Pancreas (tissue), 10 donors: ENCODE measurements around the gene ERICH6B. TPM values are rescaled to one million over a fixed set of nuclear protein-coding genes. Genes with fewer than 3 reads are reported as not detected.

ENCODE experiments used
- ATAC-seq, 4 donors: fragments of 200-7000 bp; cut with Tn5 transposase; one replicate each; pipeline versions ENCODE4 v1.8.0 to v1.9.1; 2020; ENCODE audit warnings: mild to moderate bottlenecking in 4 of 4, moderate library complexity in 4 of 4
- DNase-seq, 6 donors: peaks; one replicate each; pipeline ENCODE4 v3.0.0-alpha.2; 2020
- FAIRE-seq: peaks from 2 replicates; lab custom pipeline; 2012; peaks lifted over from hg19 to GRCh38; lab: Jason Lieb, UNC
- H3K27ac ChIP-seq, 4 donors: fragments of 200-600 bp; sonication (generic); 1 replicate in 3 of 4; 2 replicates in 1 of 4; pipeline versions ENCODE4 v1.5.0 to v1.8.0; 2020
- H3K27me3 ChIP-seq, 4 donors: fragments of 200-600 bp; one replicate each; pipeline ENCODE4 v1.8.0; 2021
- H3K36me3 ChIP-seq, 3 donors: fragments of 200-600 bp; sonication (generic) in 1 of 3; one replicate each; pipeline versions ENCODE4 v1.5.0 to v1.8.0; 2020 to 2021
- H3K4me1 ChIP-seq, 3 donors: fragments of 200-600 bp; one replicate each; pipeline ENCODE4 v1.8.0; 2021
- H3K4me3 ChIP-seq, 4 donors: fragments of 200-600 bp; sonication (generic) in 2 of 4; one replicate each; pipeline versions ENCODE4 v1.5.0 to v1.8.0; 2020 to 2021
- H3K9me3 ChIP-seq, 4 donors: fragments of 200-600 bp; one replicate each; pipeline ENCODE4 v1.8.0; 2021
- WGBS, 2 donors: extraction: QIAGEN DNeasy Blood & Tissue Kit; methylation state at CpG; one replicate each; pipeline ENCODE4 v1.1.7; 2013; 5-methylcytosine and 5-hydroxymethylcytosine counted together
- intact Hi-C, 3 donors: fragments of 100-400 bp; cut with DNase I; formaldehyde crosslinking; loops; one replicate each; pipeline versions ENCODE4 v1.11.1 to v1.14.2; 2022
- polyA plus RNA-seq, 2 donors: library from polyadenylated mRNA; stranded (reverse); fragments of 200-250 nt; gene quantifications; one replicate each; pipeline ENCODE4 v1.2.3, GENCODE V29; 2013
- total RNA-seq, 6 donors: library from RNA; stranded (reverse); fragmentation: NEBNext Ultra II Directional in 4 of 6; extraction: Animal tissue kit (Norgen Biotek cat#: 25700) in 4 of 6; gene quantifications; one replicate each; pipeline versions ENCODE4 v1.2.1 to v1.2.4, GENCODE V29; 2021 to 2023
- TF ChIP-seq, protein P1 (sequence below), 4 donors: fragments of 200-600 bp; sonication (generic) in 3 of 4; IDR thresholded peaks; one replicate each; pipeline versions ENCODE4 v1.5.0 to v1.8.0; 2021; ENCODE audit warnings: antibody characterized with exemption in 4 of 4
- donor health status: healthy with polysubstance abuse.
- donor health status: DM: no; HTN: no; CAD: no; lungs with moderate emphysema.
- donor health status: DM: no; HTN: no; CAD: no.
- donor health status: control.
- donor health status: control.
- donor health status: Bipolar disorder and iron deficiency.
- donor health status: DM: yes; HTN: yes; CAD: no.
- donor health status: DM: no; HTN: no; CAD: no.
- donor health status: DM: no; HTN: no; CAD: no.
- donor health status: DM: yes; HTN: yes; CAD: no.

Gene ERICH6B
- total and polyA plus RNA-seq, 8 donors: not detected

DNA sequence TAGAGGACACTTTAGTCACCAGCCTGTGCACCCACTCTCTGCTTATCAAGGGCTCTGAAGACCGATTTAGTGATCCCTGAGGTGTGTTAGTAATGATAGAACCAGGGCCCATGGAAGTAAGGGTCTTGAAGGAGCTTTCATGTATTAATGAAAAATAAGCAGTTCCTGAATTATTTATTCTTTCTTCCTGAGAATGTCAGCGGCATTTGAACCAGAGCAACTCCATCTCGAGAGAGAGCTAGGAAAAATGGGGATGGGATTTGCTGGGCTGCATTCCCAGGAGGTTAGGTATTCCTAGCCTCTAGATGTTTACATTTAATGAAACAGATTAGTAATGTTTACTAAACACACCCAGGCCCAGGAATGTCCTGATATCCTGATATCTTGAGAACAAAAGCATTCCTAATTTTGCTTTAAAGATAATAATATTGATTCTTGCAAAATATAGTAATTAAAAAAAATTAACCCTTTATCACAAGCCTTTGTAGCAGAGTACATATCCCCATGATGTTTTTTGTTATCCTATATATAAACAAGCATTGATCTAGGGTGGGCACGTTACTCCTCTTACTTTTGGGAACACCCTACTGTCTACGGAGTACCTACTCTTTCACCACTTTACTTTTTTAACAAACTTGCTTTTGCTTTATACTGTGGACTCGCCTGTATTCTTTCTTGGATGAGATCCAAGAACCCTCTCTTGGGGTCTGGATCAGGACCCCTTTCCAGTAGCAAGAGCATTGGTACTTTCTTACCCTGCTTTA is 87.7 kb downstream of the ERICH6B start:
- Histone ChIP-seq H3K36me3 (peaks cover 0 to 30% (median 0%) of the 10 kb centered on the region in 3 donors), H3K4me3 (no peak overlapping the region), H3K9me3 (no peaks in the 10 kb centered on the region), H3K4me1 (peaks cover 0 to 11% (median 8%) of the 10 kb centered on the region in 3 donors), H3K27ac (peak overlapping the region in 1 of 4 donors; percentile 9), H3K27me3 (no peaks in the 10 kb centered on the region)
- peak; percentile 35 to 87 (median 67) for ATAC-seq
- TF ChIP-seq, protein P1, sequence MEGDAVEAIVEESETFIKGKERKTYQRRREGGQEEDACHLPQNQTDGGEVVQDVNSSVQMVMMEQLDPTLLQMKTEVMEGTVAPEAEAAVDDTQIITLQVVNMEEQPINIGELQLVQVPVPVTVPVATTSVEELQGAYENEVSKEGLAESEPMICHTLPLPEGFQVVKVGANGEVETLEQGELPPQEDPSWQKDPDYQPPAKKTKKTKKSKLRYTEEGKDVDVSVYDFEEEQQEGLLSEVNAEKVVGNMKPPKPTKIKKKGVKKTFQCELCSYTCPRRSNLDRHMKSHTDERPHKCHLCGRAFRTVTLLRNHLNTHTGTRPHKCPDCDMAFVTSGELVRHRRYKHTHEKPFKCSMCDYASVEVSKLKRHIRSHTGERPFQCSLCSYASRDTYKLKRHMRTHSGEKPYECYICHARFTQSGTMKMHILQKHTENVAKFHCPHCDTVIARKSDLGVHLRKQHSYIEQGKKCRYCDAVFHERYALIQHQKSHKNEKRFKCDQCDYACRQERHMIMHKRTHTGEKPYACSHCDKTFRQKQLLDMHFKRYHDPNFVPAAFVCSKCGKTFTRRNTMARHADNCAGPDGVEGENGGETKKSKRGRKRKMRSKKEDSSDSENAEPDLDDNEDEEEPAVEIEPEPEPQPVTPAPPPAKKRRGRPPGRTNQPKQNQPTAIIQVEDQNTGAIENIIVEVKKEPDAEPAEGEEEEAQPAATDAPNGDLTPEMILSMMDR (IDR thresholded peaks at IDR 0.05): no peak
- 48 to 55% methylated on average over 6 of the region's 6 CpGs for WGBS, 2 donors
- FAIRE-seq: no peak
- intact Hi-C loops: no loop called here
- DNase-seq: no peak

DNA sequence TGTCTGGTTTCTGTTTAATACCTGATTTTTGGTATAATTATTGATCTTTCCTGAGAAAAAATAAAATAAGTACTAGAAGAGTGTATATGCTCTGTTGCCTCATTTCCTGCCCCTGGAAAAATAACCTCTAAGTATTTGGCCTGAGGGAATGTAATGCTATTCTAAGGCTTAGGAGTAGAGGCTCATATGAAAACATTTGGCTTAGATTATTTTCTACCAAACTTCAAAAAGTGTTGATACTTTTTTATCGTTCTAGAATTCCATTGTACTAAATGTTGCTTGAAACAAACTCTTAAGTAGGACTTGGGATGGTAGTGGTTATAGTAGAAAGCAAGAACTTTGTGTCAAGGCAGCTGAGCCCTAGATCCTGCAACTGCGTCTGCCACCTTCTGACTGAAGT is 93.0 kb downstream of the ERICH6B start:
- H3K9me3 ChIP-seq: no peaks in the 10 kb centered on the region
- ATAC-seq (no peak), FAIRE-seq (no peak), DNase-seq (no peak)
- no peak overlapping the region for H3K4me3 ChIP-seq
- WGBS, 2 donors: 51 to 60% methylated on average over 2 of the region's 2 CpGs
- peaks cover 0 to 6% (median 2%) of the 10 kb centered on the region in 3 donors for H3K4me1 ChIP-seq
- H3K27me3 ChIP-seq: no peaks in the 10 kb centered on the region
- no peak overlapping the region for H3K27ac ChIP-seq
- TF ChIP-seq, protein P1 (IDR thresholded peaks at IDR 0.05): no peak
- intact Hi-C loops: no loop called here
- peaks cover 0 to 29% (median 14%) of the 10 kb centered on the region in 3 donors for H3K36me3 ChIP-seq

DNA sequence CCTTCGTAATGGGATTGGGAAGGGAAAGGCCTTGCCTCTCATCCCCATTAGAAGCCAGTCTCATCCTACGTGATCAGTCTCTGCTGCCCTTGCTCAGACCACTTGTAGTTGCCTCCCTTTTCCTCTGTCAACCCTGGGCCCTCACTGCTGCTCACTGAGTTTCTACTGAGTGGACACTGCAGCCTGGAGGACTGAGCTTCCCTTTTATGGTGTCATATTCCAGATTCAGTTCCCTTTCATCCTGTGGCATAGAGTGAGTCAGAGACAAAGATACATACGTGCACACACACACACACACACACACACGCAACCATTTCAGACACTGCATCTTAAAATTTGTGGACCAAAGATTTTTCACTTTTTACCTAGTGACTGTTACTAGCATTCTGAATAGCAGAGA is 94.2 kb downstream of the ERICH6B start:
- H3K27me3 ChIP-seq: no peaks in the 10 kb centered on the region
- H3K27ac ChIP-seq: no peak overlapping the region
- ATAC-seq (peak in 3 of 4 donors; percentile 38 to 82 (median 71)), FAIRE-seq (no peak), DNase-seq (no peak)
- no peak overlapping the region for H3K4me3 ChIP-seq
- H3K36me3 ChIP-seq: peaks cover 0 to 40% (median 26%) of the 10 kb centered on the region in 3 donors
- TF ChIP-seq, protein P1 (IDR thresholded peaks at IDR 0.05): no peak
- intact Hi-C loops: no loop called here
- WGBS, 2 donors: 86 to 90% methylated on average over 4 of the region's 4 CpGs
- H3K4me1 ChIP-seq: no peaks in the 10 kb centered on the region
- no peaks in the 10 kb centered on the region for H3K9me3 ChIP-seq

DNA sequence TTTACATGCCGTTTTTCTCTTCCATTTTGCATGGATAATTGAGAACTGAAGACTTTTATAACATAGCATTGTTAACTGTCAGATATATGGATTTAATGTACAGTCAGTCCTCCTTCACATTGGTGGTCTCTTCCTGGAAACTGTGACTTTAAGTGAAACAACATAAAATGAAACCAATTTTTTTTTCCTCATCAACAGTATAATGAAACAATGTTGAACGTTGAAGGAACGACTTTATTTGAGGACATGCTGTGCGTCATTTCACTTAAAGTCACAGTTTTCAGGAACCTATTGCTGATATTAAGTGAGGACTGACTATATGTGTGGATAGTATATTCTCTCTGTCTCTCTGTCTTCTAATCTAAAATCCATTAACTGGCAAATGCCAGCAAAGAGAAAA is 96.0 kb downstream of the ERICH6B start:
- intact Hi-C loops: no loop called here
- peaks cover 0 to 45% (median 27%) of the 10 kb centered on the region in 3 donors for H3K36me3 ChIP-seq
- TF ChIP-seq, protein P1 (IDR thresholded peaks at IDR 0.05): no peak
- no peaks in the 10 kb centered on the region for H3K4me1 ChIP-seq
- no peaks in the 10 kb centered on the region for H3K9me3 ChIP-seq
- no peak overlapping the region for H3K4me3 ChIP-seq
- 69 to 82% methylated on average over 4 of the region's 4 CpGs for WGBS, 2 donors
- no peak for DNase-seq
- ATAC-seq: no peak
- H3K27me3 ChIP-seq: no peaks in the 10 kb centered on the region
- H3K27ac ChIP-seq: no peak overlapping the region
- no peak for FAIRE-seq
